GM19099 (cell line): ENCODE measurements around the gene ADGRF1.

Experiments
- POLR2A ChIP-seq: IDR thresholded peaks from 3 replicates; pipeline ENCODE4 v1.6.1; 2011; ENCODE audit warnings: low read depth; ENCODE audit not compliant: insufficient read length; ENCODE audit errors: extremely low read depth

The ADGRF1 gene

GRCh38 chr6:47007657-47008396, 34.3 kb downstream of the ADGRF1 start:
- TF ChIP-seq POLR2A: no peak

GRCh38 chr6:47005486-47005885, 36.6 kb downstream of the ADGRF1 start:
- no peak for TF ChIP-seq POLR2A

GRCh38 chr6:47004463-47004862, 37.7 kb downstream of the ADGRF1 start:
- TF ChIP-seq POLR2A: no peak

GRCh38 chr6:47000842-47001241, 41.3 kb downstream of the ADGRF1 start:
- no peak for TF ChIP-seq POLR2A

GRCh38 chr6:46998436-46999017, 43.6 kb downstream of the ADGRF1 start:
- no peak for TF ChIP-seq POLR2A

GRCh38 chr6:46997646-46998045, 44.5 kb downstream of the ADGRF1 start:
- no peak for TF ChIP-seq POLR2A

GRCh38 chr6:46996860-46997641, 45.1 kb downstream of the ADGRF1 start:
- no peak for TF ChIP-seq POLR2A

GRCh38 chr6:46994933-46995332, 47.2 kb downstream of the ADGRF1 start:
- no peak for TF ChIP-seq POLR2A

- no peak for TF ChIP-seq POLR2A
Measured at GRCh38 chr6:46993846-46994245, 48.3 kb downstream of the ADGRF1 start.

GRCh38 chr6:46990031-46990644, 52.0 kb downstream of the ADGRF1 start:
- no peak for TF ChIP-seq POLR2A

- no peak for TF ChIP-seq POLR2A
Measured at GRCh38 chr6:46989398-46989797, 52.7 kb downstream of the ADGRF1 start.

GRCh38 chr6:46985943-46986342, 56.2 kb downstream of the ADGRF1 start:
- TF ChIP-seq POLR2A: no peak

- TF ChIP-seq POLR2A: no peak
Measured at GRCh38 chr6:46983007-46983411, 59.1 kb downstream of the ADGRF1 start.

GRCh38 chr6:46979206-46979605, 62.9 kb downstream of the ADGRF1 start:
- no peak for TF ChIP-seq POLR2A

GRCh38 chr6:46974786-46975185, 67.3 kb downstream of the ADGRF1 start:
- TF ChIP-seq POLR2A: no peak
